ENCODE data around the gene GATB.
"Not testable (repeated sequence)": the region's sequence is repeated elsewhere in the genome, so short reads cannot be mapped to it uniquely, and the experiment has no call there.

Gene GATB

GRCh38 chr4:151743894-151744293, 16.9 kb downstream of the GATB start:
- H3K9me3 ChIP-seq (ENCODE audit: low read length), result no peaks in the 10 kb centered on the region
- no peaks in the 10 kb centered on the region for H4K20me1 ChIP-seq (ENCODE audit: insufficient read depth, low read length)
- H3K4me3 ChIP-seq (ENCODE audit: low read depth, low read length, poor library complexity, severe bottlenecking), result no peak overlapping the region
- no peaks in the 10 kb centered on the region for H3K79me2 ChIP-seq (ENCODE audit: insufficient read depth, low read length)
- H3F3A ChIP-seq (ENCODE audit: insufficient read depth, low read length), result no peaks in the 10 kb centered on the region
- no peak overlapping the region for H3K27ac ChIP-seq (ENCODE audit: low read depth, low read length, poor library complexity, severe bottlenecking)
- H3K9me2 ChIP-seq (ENCODE audit: low read depth, low read length), result no peaks in the 10 kb centered on the region
- H2AFZ ChIP-seq (ENCODE audit: low read length), result no peak overlapping the region
- no peaks in the 10 kb centered on the region for H3K27me3 ChIP-seq (ENCODE audit: insufficient read depth, low read length)
- no peak for TF ChIP-seq CTCF (IDR thresholded peaks at IDR 0.05; ENCODE audit: low read length)
- TF ChIP-seq EZH2 (IDR thresholded peaks at IDR 0.05; ENCODE audit: borderline replicate concordance, low read length), result no peak
- no peaks in the 10 kb centered on the region for H3K4me1 ChIP-seq (ENCODE audit: insufficient read depth, low read length, severe bottlenecking)
- H3K9ac ChIP-seq (ENCODE audit: low read length), result no peak overlapping the region
- no peaks in the 10 kb centered on the region for H3K36me3 ChIP-seq (ENCODE audit: insufficient read depth, low read length)
- no peak overlapping the region for H3K4me2 ChIP-seq (ENCODE audit: low read length)

- no peaks in the 10 kb centered on the region for H3K36me3 ChIP-seq (ENCODE audit: insufficient read depth, low read length)
- H3K4me3 ChIP-seq (ENCODE audit: low read depth, low read length, poor library complexity, severe bottlenecking), result no peak overlapping the region
- no peak overlapping the region for H3K9ac ChIP-seq (ENCODE audit: low read length)
- no peaks in the 10 kb centered on the region for H4K20me1 ChIP-seq (ENCODE audit: insufficient read depth, low read length)
- no peak for TF ChIP-seq CTCF (IDR thresholded peaks at IDR 0.05; ENCODE audit: low read length)
- TF ChIP-seq EZH2 (IDR thresholded peaks at IDR 0.05; ENCODE audit: borderline replicate concordance, low read length), result no peak
- H3K9me2 ChIP-seq (ENCODE audit: low read depth, low read length), result no peaks in the 10 kb centered on the region
- H3K27ac ChIP-seq (ENCODE audit: low read depth, low read length, poor library complexity, severe bottlenecking), result no peak overlapping the region
- H2AFZ ChIP-seq (ENCODE audit: low read length), result no peak overlapping the region
- no peaks in the 10 kb centered on the region for H3F3A ChIP-seq (ENCODE audit: insufficient read depth, low read length)
- no peaks in the 10 kb centered on the region for H3K27me3 ChIP-seq (ENCODE audit: insufficient read depth, low read length)
- H3K9me3 ChIP-seq (ENCODE audit: low read length), result no peaks in the 10 kb centered on the region
- H3K79me2 ChIP-seq (ENCODE audit: insufficient read depth, low read length), result no peaks in the 10 kb centered on the region
- H3K4me2 ChIP-seq (ENCODE audit: low read length), result no peak overlapping the region
- H3K4me1 ChIP-seq (ENCODE audit: insufficient read depth, low read length, severe bottlenecking), result no peaks in the 10 kb centered on the region
Observed at GRCh38 chr4:151743128-151743854, 17.5 kb downstream of the GATB start.

- TF ChIP-seq CTCF (IDR thresholded peaks at IDR 0.05; ENCODE audit: low read length) (no peak), EZH2 (IDR thresholded peaks at IDR 0.05; ENCODE audit: borderline replicate concordance, low read length) (no peak)
- H3K9ac ChIP-seq (ENCODE audit: low read length), result no peak overlapping the region
- H3F3A ChIP-seq (ENCODE audit: insufficient read depth, low read length), result no peaks in the 10 kb centered on the region
- H4K20me1 ChIP-seq (ENCODE audit: insufficient read depth, low read length), result no peaks in the 10 kb centered on the region
- H3K4me3 ChIP-seq (ENCODE audit: low read depth, low read length, poor library complexity, severe bottlenecking), result no peak overlapping the region
- peaks cover 11% of the 10 kb centered on the region; the same call in 1 of the 2 replicates for H3K9me3 ChIP-seq (ENCODE audit: low read length)
- no peak overlapping the region for H3K27ac ChIP-seq (ENCODE audit: low read depth, low read length, poor library complexity, severe bottlenecking)
- H3K9me2 ChIP-seq (ENCODE audit: low read depth, low read length), result no peaks in the 10 kb centered on the region
- H3K79me2 ChIP-seq (ENCODE audit: insufficient read depth, low read length), result no peaks in the 10 kb centered on the region
- no peaks in the 10 kb centered on the region for H3K4me1 ChIP-seq (ENCODE audit: insufficient read depth, low read length, severe bottlenecking)
- H3K27me3 ChIP-seq (ENCODE audit: insufficient read depth, low read length), result no peaks in the 10 kb centered on the region
- no peak overlapping the region for H3K4me2 ChIP-seq (ENCODE audit: low read length)
- H2AFZ ChIP-seq (ENCODE audit: low read length), result no peak overlapping the region
- no peaks in the 10 kb centered on the region for H3K36me3 ChIP-seq (ENCODE audit: insufficient read depth, low read length)
Observed at GRCh38 chr4:151738720-151739517, 21.9 kb downstream of the GATB start.

- not testable (repeated sequence) for H3K9ac ChIP-seq (ENCODE audit: low read length); H3K4me3 ChIP-seq (ENCODE audit: low read depth, low read length, poor library complexity, severe bottlenecking); H3K9me2 ChIP-seq (ENCODE audit: low read depth, low read length); H3K4me1 ChIP-seq (ENCODE audit: insufficient read depth, low read length, severe bottlenecking); H3K36me3 ChIP-seq (ENCODE audit: insufficient read depth, low read length); H3K27me3 ChIP-seq (ENCODE audit: insufficient read depth, low read length); H3K27ac ChIP-seq (ENCODE audit: low read depth, low read length, poor library complexity, severe bottlenecking); H4K20me1 ChIP-seq (ENCODE audit: insufficient read depth, low read length); H3F3A ChIP-seq (ENCODE audit: insufficient read depth, low read length); H3K4me2 ChIP-seq (ENCODE audit: low read length); H3K79me2 ChIP-seq (ENCODE audit: insufficient read depth, low read length); H2AFZ ChIP-seq (ENCODE audit: low read length)
- peaks cover 11% of the 10 kb centered on the region; the same call in 1 of the 2 replicates for H3K9me3 ChIP-seq (ENCODE audit: low read length)
Observed at GRCh38 chr4:151736852-151737251, 24.0 kb downstream of the GATB start.
